Amygdala (tissue), 56 donors: Measurements from ENCODE around the gene ARAP2.

ENCODE experiments used
- DNase-seq, 56 donors: peaks; one replicate each; lab custom pipeline; 2025; lab: John Stamatoyannopoulos, UW

Gene ARAP2

GRCh38 chr4:36264207-36264826, 20.0 kb upstream of the ARAP2 start:
- DNase-seq, result no peak

- peak in 14 of 56 donors; percentile 6 to 57 (median 32) for DNase-seq
Observed at GRCh38 chr4:36260731-36261130, 16.4 kb upstream of the ARAP2 start.

GRCh38 chr4:36256398-36256891, 12.1 kb upstream of the ARAP2 start:
- peak in 18 of 56 donors; percentile 9 to 51 (median 25) for DNase-seq

GRCh38 chr4:36255577-36255976, 11.3 kb upstream of the ARAP2 start:
- DNase-seq, result peak in 3 of 56 donors; percentile 2 to 29 (median 20)

- DNase-seq, result peak in 1 of 56 donors; percentile 5
Observed at GRCh38 chr4:36254371-36254770, 10.1 kb upstream of the ARAP2 start.

GRCh38 chr4:36251983-36252382, 7.7 kb upstream of the ARAP2 start:
- no peak for DNase-seq

GRCh38 chr4:36249610-36250009, 5.3 kb upstream of the ARAP2 start:
- DNase-seq, result no peak

- peak in 47 of 56 donors; percentile 12 to 81 (median 49) for DNase-seq
Observed at GRCh38 chr4:36243355-36244256, 708 bp downstream of the ARAP2 start.

GRCh38 chr4:36242629-36243354, 1.5 kb downstream of the ARAP2 start:
- peak in 1 of 56 donors; percentile 2 for DNase-seq

GRCh38 chr4:36241771-36242170, 2.5 kb downstream of the ARAP2 start:
- DNase-seq, result no peak

GRCh38 chr4:36237366-36238313, 6.7 kb downstream of the ARAP2 start:
- no peak for DNase-seq

- DNase-seq, result no peak
Observed at GRCh38 chr4:36236159-36236558, 8.2 kb downstream of the ARAP2 start.

- no peak for DNase-seq
Observed at GRCh38 chr4:36235306-36235705, 9.0 kb downstream of the ARAP2 start.

GRCh38 chr4:36233567-36234266, 10.6 kb downstream of the ARAP2 start:
- DNase-seq, result peak in 2 of 56 donors; percentile 37 to 50

- DNase-seq, result no peak
Observed at GRCh38 chr4:36230534-36230933, 13.8 kb downstream of the ARAP2 start.

GRCh38 chr4:36227913-36228312, 16.4 kb downstream of the ARAP2 start:
- DNase-seq, result no peak

GRCh38 chr4:36226430-36227227, 17.7 kb downstream of the ARAP2 start:
- DNase-seq, result no peak
